Hematopoietic multipotent progenitor cell treated with erythropoietin and hydrocortisone succinate and interleukin-3 and kit ligand, for 17 days (in vitro differentiated cells): Measurements from ENCODE around the gene KCNN3.

Source experiments
- DNase-seq: peaks from one replicate; pipeline ENCODE4 v3.0.0-alpha.2; 2015; ENCODE audit warnings: low spot score

KCNN3 gene

GRCh38 chr1:154659823-154660592 is 210.1 kb downstream of the KCNN3 start:
- no peak for DNase-seq

GRCh38 chr1:154657556-154657955 is 212.5 kb downstream of the KCNN3 start:
- no peak for DNase-seq

- DNase-seq, result no peak
Measured at GRCh38 chr1:154652893-154653292, 217.2 kb downstream of the KCNN3 start.
